HG03060 (cell line): Measurements from ENCODE around the gene MAPK6.
A peak's percentile ranks its signal among the peaks of the same experiment; 100 is the strongest.
"Not testable (repeated sequence)": the region's sequence is repeated elsewhere in the genome, so short reads cannot be mapped to it uniquely, and the experiment has no call there.

ENCODE experiments used
- ATAC-seq: cut with Tn5 transposase; IDR thresholded peaks from one replicate; pipeline ENCODE4 v1.9.1; 2021; ENCODE audit warnings: low read depth, moderate number of reproducible peaks; ENCODE audit not compliant: unreplicated experiment

The MAPK6 gene

DNA sequence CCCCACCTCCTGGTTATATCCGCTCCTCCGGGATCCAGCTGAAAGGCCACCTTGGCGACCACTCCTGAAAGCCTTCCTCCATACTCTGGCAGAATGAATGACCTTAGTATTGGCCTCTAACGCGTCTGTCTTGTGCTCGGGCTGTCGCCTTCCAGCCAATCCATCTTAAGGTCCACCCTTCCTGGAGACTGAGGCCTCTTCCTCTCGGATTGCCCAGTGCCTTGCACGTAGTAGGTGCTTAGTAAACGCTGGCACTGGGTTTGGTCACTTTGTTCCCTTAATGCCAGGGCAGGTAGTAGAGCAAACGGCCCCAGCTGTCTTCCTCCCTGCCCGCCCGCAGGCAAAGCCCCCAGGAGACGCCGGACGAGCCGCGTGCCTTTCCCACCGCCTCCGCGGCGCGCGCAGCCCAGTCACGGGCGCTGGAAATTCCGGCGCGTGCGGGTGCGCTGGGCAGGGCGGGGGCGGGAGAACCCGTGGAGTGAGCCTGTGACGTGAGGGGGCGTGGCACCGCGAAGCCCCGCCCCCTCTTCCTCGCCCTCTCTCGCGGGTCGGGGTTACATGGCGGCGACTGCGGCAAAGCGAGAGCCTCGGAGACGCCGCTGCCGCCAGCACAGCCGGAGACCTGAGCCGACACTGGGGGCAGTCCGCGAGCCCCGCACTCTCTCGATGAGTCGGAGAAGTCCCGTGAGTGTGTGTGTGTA lies at the start of gene MAPK6:
Gene MAPK6, plus strand, starts transcription at position 527 of the 701 bp plus-strand sequence. CDS start 27,242 bp downstream, outside the sequence.
- peak; percentile 41 for ATAC-seq

DNA sequence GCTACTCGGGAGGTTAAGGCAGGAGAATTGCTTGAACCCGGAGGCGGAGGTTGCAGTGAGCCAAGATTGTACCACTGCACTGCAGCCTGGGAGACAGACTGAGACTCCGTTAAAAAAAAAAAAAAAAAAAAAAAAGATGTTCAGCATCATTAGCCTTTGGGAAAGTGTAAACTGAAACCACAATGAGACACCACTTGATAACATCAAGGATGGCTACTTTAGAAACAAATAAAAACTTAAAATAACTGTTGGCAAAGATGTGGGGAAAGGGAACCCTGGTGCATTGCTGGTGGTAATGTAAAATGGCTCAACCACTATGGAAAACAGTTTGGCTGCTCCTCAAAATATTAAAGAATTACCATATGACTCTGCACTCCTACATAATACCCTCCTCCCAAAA lies 49.3 kb upstream of the MAPK6 start:
- no peak for ATAC-seq

DNA sequence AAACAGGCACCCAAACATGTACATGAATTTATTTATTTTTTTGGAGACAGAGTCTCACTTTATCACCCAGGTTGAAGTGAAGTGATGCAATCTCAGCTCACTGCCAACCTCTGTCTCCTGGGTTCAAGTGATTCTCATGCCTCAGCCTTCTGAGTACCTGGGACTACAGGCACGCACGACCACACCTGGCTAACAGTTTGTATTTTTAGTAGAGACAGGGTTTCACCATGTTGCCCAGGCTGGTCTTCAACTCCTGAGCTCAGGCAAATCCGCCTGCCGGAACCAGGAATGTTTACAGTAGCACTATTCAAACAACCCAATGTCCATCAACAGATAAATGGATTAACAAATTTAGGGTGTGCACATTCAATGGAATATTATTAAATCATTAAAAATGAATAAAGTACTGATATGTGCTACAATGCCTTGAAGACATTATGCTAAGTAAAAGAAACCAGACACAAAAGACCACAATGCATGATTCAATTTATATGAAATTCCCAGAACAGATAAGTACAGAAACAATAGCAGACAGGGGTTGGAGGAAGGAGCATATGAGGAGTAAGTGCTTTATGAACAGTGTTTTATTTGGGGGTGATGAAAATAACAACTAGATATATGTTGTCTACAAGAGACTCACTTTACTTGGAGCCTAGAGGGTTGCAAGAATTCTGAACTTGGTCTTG lies 48.7 kb upstream of the MAPK6 start:
- no peak for ATAC-seq

DNA sequence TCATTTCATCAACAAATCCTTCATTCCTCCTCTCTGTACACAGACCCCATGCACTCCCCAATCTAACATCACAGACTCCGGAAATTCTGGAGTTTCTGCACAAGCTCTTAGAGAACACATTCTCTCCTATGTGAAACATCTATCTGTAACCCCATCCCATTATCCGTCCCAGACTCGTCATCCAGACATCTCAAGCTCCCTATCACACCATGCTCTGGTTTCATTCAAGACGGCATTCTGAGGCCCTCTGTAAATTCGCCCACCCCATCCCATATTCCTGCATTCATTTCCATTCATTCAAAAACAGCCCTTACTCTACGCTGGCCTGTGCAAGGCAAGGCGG lies 48.0 kb upstream of the MAPK6 start:
- peak; percentile 11 for ATAC-seq

DNA sequence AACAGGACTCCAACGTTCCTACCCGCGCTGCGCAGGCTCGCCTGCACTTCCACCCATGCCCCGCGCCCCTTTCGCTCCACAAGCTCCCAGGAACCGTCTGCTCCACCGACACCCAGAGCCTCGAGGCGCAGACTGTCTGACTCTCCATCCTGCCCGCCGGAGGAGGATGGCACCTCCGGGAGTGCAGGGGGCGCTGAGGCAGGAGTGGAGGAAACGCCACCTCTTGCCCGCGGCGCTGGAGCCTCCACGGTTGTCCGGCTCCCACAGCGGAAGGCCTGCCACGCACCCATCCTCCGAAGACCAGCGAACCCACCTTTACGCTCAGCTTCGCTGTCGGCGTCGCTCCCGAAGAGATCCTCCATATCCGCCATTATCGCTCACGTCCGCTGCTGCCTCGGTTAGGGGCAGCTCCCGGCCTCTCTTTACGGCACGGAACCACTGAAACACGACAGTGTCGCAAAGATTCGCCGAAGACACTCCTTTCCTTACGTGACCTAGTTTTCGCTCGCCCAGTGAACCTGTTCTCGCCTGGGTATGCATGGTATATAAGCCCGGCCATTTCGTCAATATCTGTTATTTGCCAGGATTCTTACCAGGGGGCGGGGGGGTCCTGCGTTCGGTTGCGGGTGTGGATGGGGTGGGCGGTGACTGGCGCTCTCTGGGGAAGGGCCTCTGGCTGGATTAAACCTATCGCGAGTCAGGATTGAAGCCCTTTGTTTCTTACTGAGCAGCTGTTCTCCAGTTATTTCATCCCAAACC lies 47.5 kb upstream of the MAPK6 start, which contains the start of gene LEO1:
Gene LEO1, minus strand, starts transcription at position 404 of the 759 bp plus-strand sequence. Its CDS starts 33 bp downstream, at position 371.
- ATAC-seq, result peak; percentile 75

DNA sequence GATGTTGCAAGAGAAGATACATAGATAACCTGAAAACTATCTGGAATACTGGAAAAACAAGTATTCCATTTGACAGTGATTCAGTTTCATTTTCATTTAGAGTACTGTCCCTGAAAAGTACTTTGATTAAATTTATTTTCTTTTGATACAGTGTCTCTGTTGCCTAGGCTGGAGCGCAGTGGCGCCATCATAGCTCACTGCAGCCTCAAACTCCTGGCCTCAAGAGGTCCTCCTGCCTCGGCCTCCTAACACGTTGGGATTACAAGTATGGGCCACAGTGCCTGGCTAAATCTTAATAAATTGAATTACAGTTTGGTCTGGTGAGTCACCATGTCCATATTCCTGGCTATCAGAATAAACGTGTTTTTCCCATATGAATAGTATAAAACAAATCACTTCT lies 45.8 kb upstream of the MAPK6 start:
- no peak for ATAC-seq

DNA sequence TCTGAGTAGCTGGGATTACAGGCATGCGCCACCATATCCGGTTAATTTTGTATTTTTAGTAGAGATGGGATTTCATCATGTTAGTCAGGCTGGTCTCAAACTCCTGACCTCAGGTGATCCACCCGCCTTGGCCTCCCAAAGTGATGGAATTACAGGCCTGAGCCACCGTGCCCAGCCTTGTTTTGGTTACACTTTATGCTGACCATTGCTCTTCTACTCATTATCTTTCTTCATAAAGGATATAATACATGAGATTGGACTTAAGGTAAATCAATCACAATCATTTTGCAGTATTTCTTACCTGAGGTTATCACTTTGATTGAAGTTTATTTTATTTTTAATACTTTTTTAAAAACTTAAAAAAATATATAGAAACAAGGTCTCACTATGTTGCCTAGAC lies 45.2 kb upstream of the MAPK6 start:
- ATAC-seq, result no peak

DNA sequence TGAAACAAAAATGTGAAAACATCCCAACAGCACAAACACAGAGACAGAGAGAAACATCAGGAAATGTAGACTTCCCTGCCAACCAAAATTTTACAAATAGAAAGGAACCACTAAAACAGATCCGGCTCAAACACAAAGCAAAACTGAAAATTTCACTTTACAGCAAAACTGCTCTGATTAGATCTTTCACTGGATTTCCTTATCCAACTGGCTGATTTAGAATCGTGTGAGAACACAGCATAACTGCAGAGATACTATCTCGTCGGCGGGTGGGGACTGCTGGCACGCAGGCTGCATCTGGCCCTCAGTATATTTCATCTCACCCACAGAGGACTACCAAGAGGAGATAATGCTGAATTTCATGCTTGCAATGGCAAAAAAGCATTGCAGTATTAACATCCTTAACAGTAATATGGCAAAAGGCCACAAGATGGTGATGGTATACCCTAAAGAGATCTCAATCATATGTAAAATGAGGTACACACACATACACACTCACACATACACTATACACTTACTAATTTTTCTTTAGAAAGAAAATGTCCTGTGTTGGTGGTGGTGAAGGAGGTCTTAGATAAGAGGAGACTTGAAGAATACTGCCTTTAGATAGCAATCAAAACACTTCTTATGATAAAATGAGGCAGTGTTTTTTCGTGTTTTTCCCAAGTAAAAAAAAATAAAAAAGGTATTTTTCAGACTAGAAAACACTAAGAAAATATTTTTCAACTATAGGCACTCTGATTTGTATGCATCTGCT lies 36.8 kb upstream of the MAPK6 start:
- peak; percentile 73 for ATAC-seq

DNA sequence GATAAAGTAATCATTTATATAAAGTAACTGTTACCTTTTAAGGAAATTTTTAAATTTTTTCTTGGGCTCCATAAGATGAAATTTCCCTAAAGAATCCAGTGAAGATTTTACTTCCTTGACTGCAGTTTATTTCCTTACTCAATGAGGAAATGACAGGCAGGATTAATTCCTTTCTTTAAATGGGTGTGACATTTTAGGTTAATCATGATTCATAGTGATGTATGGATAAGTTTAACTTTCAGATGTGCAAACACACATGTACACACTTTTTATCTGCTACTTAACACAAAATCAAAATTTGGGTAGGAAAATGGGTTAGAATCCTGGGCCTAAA lies 36.3 kb upstream of the MAPK6 start:
- ATAC-seq, result no peak

DNA sequence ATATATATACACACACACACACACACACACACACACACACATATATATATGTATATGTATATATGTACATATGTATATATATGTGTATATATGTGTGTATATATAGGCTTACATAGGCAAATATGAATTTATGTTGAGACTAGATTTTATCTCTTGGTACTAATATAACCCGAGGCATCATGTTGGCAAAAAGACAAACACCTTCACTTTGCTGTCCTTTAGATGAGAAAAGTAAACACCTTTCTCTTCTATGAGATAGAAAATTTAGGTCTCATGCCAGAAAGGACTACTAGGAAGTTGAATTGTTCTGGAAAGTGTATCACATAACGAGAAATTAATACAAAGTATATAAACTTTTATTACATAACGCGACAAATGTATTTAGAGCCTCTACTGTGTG lies 27.9 kb upstream of the MAPK6 start:
- ATAC-seq, result no peak

DNA sequence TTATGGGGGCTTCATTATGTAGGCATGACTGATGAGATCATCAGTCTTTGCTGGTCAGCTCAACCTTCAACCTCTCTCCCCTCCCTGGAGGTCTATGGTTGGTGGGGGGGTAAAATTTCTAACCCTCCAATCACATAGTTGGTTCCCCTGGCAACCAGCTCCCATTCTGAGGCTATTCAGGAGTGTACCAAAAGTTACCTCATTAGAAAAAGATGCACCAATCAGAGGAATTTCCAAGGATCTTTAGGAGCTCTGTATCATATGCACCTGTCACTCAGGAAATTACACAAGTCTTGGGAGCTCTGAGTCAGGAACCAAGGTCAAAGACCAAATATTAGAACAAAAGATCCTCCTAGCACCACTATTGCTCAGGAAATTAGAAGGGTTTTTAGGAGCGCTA lies 26.1 kb upstream of the MAPK6 start:
- ATAC-seq, result no peak

DNA sequence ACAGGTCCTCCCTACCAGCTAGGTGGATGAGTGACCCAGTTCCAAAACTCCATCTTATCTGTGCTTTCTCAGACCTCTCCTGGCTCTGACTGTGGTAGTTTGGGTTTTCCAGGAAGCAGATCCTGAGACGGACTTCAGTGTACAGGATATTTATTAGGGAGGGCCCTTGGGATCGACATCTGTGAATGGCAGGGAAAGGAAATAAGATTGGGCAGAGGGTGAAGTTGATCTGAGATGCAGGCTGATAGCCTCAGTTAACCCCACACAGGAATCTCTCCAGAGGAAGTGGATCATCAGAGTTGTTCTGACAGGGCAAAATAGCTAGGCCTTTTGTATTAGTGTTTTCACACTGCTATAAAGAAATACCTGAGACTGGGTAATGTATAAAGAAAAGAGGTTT lies 16.7 kb upstream of the MAPK6 start:
- ATAC-seq, result no peak

DNA sequence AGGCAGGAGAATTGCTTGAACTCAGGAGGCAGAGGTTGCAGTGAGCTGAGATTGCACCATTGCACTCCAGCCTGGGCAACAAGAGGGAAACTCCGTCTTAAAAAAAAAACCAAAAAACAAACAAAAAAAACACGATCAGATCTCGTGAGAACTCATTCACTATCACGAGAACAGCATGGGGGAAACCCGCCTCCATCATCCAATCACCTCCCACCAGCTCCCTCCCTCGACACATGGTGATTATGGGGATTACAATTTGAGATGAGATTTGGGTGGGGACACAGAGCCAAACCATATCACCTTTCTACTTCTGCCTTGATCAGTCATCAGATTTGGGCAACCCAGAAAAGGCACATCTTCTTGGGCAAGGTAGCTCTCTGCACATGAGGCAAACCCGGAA lies 15.9 kb upstream of the MAPK6 start:
- ATAC-seq, result not testable (repeated sequence)

DNA sequence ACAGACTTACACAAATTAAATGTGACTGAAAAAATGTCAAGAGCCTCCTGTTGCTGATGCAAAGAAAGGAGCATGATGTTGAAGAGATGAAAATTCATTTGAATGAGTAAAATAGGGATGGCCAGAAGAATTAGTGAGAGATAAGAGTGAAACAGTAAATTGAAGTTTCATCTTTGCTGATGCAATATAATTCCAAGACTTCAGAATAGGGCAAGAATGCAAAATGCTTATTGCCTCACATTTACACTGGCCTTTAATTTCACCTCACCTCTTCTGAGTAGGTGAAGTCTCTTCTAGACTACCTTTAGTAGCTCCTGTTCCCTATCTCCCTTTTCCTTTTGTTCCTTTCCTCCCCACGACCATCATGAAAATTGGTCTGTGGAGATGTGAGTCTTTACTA lies 15.3 kb upstream of the MAPK6 start:
- ATAC-seq, result no peak

DNA sequence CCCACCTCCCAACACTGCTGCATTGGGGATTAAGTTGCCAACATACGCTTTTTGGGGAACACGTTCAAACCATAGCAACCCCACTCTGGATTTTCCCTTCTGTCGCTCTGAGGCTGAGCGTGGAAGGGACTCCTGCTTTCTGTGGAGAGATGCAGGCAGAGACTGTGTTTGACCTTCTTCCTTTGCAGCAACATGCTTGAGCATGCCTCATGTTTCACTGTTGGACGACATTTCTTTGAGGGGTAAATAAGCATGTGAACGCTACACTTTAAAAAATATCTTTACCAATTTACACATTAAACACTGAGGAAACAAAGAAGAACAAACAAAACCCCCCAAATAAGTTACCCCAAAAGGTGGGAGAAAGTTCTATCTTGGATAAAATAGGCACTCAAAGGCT lies 14.2 kb upstream of the MAPK6 start:
- ATAC-seq, result no peak

DNA sequence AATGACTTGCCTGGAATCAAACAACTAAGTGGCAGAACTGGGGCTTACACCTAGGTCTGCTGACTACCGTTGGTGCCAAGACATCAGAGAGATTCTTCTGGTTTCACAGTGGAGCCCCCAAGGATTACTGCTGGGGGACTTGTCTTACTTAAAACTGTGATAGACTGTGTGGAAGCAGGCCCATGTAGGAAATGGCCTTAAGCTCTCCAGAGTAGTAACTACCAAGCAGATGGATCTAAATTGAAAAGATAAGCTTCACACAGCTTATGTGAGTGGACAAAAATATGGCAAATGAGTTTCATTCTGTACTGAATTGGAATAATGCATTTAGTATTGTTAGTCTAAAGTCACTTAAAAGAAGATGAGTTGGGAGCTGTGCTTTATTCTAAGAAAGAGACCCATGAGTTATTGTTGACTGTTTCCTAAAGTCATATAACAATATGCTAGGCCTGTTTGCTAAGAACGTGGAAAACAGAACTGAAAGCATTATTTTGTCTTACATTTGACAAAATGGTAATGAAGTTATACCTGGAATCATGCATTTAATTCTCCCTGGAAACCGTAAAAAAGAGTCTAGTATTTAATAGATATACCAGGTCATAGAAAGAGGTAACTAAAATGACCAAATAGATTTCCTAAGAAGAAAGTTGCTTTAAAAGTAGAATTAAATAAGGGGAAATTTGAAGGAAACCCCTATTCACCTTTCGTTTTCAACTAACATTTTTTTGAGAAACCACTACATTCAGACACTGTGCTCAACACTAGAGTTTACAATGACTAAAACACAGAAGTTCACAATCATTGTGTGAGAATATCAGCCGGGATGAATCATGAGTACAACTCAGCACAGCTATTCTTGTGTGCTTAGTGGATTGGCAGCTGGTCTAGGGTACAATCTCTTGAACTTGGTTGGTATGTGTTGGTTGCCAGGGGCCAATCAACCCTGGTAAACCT lies 13.0 kb upstream of the MAPK6 start:
- ATAC-seq, result peak; percentile 41

DNA sequence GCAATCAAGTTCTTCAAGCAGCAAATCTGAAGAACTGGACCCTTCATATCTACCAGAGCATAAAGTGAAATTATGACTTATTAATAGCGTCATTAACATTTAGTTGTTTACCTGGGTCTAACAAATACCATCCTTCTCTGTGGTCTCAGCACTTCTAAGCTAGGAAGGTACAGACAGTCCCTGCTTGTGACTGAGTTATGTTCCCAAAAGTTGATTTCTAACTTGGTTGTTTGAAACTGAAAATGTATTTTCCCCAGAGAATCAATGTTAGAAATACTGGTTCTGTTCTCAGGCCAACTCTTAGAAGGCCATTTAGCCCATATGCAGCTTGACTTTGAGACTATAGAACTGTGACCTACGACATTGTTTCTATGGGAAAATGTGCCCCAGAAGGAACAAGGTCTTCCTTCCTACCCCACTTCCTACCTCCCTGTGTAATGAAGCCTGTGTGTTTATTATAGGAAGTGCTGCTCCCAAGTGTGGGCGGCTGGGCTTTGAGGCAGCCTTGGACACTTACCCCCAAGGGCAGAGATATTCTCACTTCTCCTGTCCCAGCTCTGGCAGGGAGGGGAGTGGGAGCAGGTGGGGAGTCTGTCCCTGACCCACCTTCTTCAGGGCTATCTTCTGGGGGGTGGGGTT lies 12.2 kb upstream of the MAPK6 start:
- peak; percentile 21 for ATAC-seq

DNA sequence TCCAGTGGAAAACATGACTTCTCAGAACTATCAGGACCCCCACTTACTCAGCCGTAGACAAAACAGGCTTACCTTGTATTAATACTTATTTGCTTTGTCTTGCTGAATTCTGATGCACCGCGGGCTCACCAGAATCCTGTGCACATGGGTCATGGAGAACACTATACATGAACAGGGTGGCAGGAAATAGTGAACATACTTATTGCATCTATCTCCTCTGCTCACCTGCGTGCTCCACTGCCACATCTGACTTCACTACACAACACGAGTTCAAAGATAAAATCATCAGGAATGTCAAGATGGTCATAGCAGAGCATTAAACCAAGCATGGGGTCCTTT lies 10.7 kb upstream of the MAPK6 start:
- ATAC-seq, result no peak

DNA sequence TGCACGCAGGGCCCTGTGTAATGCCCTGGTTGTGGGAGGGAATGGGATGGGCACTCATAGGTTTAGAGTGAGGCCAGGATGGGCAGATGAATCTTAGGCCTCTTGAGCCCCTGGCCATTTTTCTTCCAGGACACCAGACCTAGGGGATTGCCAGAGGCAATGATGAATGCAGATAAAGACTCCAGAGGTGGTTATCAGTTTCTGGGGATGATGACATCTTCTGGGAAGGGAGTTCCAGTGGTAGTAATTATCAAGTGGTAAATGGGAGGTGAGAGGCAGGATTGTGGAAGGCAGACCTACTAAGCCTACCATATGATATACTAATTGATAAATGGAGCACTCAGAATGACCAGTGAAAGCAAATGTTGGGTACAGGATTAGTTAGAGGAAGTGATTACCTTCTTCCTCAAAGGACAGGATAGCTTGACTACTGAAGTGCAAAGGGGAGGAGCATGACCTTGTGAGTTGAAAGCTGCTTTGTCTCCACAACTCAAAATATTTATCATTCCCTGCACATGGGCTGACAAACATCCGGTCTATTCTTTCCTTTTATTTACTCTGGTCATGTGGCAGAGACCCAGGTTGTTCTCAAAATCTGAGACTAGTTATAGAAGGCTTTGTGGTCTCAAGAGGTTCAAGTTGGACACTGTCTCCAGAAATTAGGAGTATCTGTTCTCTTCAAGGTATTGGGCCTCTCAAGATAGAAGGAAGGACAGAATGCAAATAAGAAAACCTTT lies 10.2 kb upstream of the MAPK6 start:
- no peak for ATAC-seq
